HG02588 (cell line): Measurements from ENCODE around the gene DAZAP1.
"Not testable (repeated sequence)": the region's sequence is repeated elsewhere in the genome, so short reads cannot be mapped to it uniquely, and the experiment has no call there.

Experiments used
- ATAC-seq: cut with Tn5 transposase; IDR thresholded peaks from one replicate; pipeline ENCODE4 v1.9.1; 2021; ENCODE audit warnings: mild to moderate bottlenecking, moderate library complexity; ENCODE audit not compliant: unreplicated experiment

The DAZAP1 gene

GRCh38 chr19:1471010-1471514 lies 63.7 kb downstream of the DAZAP1 start:
- no peak for ATAC-seq

DNA sequence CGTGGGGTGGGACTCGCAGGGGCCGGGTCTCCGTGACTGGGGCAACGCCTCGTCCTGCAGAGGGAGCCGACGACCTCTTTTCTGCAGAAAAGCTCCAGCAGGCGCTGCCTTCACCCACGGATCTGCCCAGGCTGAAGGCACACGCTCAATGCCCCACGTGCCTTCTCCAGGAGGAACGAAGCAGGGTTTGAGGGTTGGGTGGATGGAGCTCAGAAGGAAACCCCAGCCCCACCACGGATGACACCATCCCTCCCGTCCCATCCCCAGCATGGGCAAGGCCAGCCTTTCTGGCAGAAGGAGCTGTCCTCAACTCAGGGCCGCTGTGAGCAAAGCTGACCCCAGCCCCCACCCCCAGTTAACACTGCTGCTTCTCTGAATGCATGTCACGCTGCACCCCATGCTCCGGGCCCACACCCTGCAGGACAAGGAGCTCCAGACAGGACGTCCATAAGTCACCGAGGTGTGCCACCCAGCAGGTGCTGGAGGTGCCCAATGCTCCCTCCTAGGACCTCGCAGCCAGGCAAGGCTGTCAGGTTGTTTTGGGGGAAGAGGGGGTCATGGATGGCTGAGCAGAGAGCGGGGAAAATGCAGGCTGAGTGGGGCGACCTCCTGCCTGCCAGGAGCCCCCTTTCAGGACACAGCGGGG lies 64.3 kb downstream of the DAZAP1 start:
- ATAC-seq, result no peak

- no peak for ATAC-seq
Observed at GRCh38 chr19:1472231-1473084, 65.1 kb downstream of the DAZAP1 start.

DNA sequence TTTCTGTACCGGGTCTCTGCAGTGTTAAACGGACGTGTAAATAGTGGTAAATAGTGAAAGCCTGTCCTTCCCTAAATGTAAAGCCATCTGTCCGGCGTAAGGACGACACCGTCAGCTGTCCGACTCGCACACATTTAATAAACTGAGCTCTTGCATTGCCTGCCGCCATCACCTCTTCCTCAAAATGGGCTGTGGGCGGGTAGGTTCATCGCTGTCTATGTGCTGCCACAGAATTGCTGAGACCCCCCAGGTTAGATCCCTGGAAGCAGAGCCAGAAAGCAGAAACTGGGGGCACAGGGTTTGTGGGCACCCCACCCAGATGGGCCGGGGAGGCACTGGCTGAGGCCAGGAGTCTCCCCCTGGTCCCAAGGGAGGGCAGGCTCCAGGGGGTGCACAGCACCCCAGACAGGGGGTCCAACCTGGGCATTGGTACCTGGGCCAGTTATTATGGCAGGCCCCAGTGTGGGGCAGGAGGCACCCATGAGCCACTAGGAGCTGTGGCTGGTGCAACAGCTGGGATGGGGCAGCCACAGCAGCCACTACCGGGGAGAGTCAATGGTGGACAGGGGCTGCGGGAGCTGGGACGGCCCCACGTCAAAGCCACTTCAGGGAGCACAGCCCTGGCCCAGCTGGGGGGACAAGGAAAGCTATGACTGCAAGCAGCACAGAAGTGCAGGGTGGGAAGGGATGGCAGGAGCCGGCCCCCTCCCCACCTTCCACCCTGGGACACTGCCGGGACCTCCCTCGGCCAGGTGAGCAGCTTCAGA lies 65.9 kb downstream of the DAZAP1 start:
- ATAC-seq, result no peak

DNA sequence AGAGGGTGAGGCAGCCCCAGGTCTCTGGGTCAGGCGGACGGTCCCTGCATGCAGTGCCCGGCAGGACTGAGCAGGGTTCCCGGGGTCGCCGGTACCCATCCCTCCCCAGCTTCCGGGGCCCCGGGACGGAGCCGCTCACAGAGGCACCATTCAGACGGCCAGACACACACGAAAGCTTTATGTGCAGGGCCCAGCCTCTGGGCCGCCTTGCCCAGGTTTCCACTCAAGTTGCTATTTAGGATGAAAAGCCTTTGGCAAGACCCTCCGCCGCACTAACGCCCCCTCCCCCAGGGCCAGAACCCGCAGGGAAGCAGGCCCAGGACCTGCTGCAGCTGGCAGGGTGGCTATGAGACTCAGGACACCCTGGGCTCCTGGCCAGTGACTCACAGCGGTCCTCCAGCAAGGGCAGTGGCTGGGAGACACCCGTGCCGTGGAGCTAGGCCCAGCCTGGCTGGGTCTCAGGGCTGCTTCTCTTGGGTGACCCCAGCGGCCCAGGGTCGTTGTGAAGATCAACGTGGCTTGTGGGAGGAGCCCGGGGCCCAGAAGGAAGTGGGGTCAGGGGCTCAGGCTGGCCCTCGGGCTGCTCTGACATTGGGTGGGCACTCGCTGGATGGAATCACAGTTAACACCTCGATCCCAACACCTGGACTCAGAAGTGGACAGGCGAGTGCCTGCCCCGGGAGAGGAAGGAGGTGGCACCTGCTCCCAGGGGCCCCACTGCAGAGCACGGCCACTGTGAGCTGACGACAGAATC lies 66.8 kb downstream of the DAZAP1 start:
- no peak for ATAC-seq

DNA sequence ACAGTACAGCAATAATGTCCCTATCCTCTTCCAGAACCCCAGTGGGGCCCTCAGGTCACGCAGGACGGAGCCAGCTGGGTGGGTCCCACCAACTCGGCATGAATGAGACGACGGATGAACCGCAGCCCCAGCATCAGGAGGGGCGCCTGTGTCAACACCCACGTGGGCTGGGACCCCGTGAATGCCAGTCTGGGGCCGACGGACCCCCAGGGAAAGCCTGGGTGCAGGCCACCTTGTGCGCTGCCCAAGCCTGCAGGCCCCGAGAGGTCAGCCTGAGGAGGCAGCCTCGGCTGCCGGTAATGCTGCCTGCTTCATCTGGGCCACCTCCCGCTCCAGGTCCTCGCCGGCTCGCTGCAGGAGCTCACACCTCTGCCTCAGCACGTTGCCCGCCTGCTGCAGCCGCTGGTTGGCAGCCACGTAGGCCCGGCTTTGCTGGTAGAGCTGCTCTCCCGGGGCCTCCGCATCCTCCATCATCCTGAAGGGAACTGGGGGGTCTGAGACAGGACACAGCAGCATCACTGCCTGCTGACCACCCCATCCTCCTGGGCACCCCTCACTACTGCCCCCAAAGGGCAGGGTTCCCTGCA lies 67.5 kb downstream of the DAZAP1 start:
- ATAC-seq, result no peak

DNA sequence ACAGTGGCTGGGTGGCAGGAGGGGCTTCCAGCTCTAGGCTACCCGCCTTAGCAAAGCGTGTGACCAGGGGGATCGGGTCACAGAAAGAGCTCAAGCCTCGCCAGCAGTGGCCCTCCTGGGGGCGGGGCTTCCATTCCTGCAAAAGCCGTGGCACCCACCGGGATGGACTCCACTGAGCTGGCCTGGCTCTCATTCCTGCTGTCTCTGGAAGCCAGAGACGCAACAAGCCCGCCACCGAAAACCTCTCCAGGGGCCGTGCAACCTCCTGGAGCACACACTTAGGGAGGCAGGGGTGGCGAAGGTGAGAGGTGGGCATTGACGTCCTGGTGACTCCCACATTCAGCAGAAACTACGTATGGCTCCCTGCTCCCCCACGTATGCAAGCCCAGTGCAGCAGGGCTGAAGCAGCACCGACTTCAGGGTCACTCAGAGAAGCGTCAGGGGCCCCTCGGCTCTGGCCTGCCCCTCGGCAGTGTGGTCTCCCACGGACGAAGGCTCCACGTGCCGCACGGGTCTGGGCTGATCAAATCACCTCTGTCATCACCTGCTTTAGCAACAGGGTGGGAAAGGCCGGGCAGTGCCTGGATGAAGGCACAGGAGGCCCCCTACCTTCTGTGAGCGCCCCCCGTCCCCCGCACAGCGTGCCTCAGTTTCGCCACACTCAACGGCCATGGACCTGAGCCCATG lies 68.5 kb downstream of the DAZAP1 start:
- no peak for ATAC-seq

GRCh38 chr19:1477056-1477455 lies 69.7 kb downstream of the DAZAP1 start:
- not testable (repeated sequence) for ATAC-seq

DNA sequence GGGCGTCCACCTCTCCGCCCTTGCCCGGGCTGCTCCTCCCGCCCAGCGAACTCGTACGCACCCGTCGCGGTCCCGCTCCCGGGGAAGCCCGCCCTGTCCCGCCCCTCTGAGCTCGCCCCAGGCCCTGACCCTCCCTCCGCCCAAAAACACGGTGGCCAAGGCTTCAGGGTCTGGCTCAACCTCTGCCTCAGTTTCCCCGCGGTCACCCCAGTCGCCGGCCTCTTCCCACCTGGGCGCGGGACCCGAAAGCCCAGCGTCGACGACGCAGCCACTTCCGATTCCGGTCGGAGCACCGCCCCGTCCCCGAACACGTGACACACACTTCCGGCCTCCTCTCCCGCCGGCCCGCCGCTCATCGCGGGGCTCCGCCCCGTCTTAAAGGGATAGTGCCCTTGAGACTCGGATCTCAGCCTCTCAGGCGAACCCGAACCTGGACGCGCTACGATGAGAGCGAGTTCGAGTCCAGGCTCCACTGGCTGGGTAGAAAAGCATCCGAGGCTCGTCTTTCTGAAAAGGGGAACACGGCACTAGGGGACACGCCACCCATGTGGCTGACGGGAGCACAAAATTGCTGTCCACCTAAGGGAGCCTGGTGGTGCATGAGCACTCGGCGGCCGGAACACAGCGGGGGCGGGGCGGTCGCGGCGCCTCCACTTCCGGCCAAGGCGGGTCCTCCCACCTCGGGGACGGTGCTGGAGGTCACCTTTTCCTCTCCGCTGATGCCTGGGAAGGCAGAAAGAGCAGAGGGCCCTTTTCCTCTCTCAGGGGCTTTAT lies 71.7 kb downstream of the DAZAP1 start, which contains the start of gene C19orf25:
TSS of gene C19orf25 (minus strand) at position 282 of the 774 bp plus-strand sequence. CDS start 312 bp downstream, outside the sequence.
- ATAC-seq, result peak; percentile 81

DNA sequence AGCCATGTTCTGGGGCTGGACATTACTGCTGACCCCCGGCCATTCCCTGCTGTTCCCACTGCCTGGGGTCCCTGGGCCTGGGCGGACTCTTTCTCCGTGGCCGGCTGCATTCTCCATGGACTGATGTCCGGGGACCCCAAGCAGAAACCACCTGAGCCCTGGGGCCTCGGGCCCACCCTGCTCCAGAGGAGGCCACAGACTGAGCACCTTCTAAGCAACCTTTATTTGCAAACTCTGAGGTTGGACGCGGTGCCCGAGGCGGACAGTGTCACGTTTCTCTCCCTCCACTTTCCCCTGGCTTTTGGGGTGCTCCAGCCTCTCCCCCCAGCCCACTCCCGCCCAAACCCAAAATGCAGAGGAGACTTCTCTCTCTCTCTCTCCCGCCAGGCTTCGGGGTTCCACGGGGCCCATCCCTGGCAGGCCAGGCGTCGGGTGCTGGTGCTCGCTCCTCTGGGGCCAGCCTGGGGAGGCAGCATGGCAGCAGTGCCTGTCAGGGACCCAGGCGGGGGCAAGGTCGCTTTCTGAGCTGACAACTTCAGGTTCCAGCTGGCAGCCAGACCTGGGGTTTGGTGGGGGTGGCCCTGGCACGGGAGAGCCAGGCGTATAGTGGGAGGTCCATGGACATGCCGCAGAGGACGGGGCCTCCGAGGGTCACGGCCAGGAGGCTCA lies 74.0 kb downstream of the DAZAP1 start:
- no peak for ATAC-seq

GRCh38 chr19:1481893-1482360 lies 74.5 kb downstream of the DAZAP1 start:
- ATAC-seq, result no peak

- no peak for ATAC-seq
Observed at GRCh38 chr19:1482361-1483130, 75.2 kb downstream of the DAZAP1 start.

GRCh38 chr19:1483131-1483978 lies 76.0 kb downstream of the DAZAP1 start:
- ATAC-seq, result no peak

GRCh38 chr19:1483979-1484428 lies 76.6 kb downstream of the DAZAP1 start:
- no peak for ATAC-seq
